H9 (cell line): ENCODE results near the gene NOXRED1. TPM values are rescaled to one million over a fixed set of nuclear protein-coding genes. Genes with fewer than 3 reads are reported as not detected.

Experiments used
- DNase-seq: peaks from one replicate; pipeline ENCODE4 v3.0.0-alpha.2; 2017
- H2AFZ ChIP-seq: one replicate; pipeline ENCODE4 v1.6.1; 2013; ENCODE audit warnings: mild to moderate bottlenecking, low read length, control low read depth, moderate library complexity
- H2AK5ac ChIP-seq: 2 replicates; pipeline ENCODE4 v1.6.1; 2013; ENCODE audit warnings: low read length, control low read depth, mixed read lengths; ENCODE audit not compliant: insufficient read length
- H2BK120ac ChIP-seq: one replicate; pipeline ENCODE4 v1.6.1; 2013; ENCODE audit warnings: low read depth, mild to moderate bottlenecking, low read length, control low read depth, inconsistent platforms; ENCODE audit not compliant: poor library complexity, severe bottlenecking
- H2BK12ac ChIP-seq: 2 replicates; pipeline ENCODE4 v1.6.1; 2013; ENCODE audit warnings: low read length, control low read depth, mixed read lengths, low read depth; ENCODE audit not compliant: insufficient read length
- H2BK15ac ChIP-seq: 2 replicates; pipeline ENCODE4 v1.6.1; 2013; ENCODE audit warnings: low read depth, low read length, control low read depth
- H2BK20ac ChIP-seq: one replicate; pipeline ENCODE4 v1.6.1; 2013; ENCODE audit warnings: low read depth, mild to moderate bottlenecking, low read length, control low read depth, inconsistent platforms; ENCODE audit not compliant: poor library complexity, severe bottlenecking
- H2BK5ac ChIP-seq: 2 replicates; pipeline ENCODE4 v1.6.1; 2013; ENCODE audit warnings: low read length, control low read depth, mixed read lengths; ENCODE audit not compliant: insufficient read length
- H3K14ac ChIP-seq: 2 replicates; pipeline ENCODE4 v1.6.1; 2013; ENCODE audit warnings: low read length, control low read depth; ENCODE audit not compliant: insufficient read depth
- H3K18ac ChIP-seq: 2 replicates; pipeline ENCODE4 v1.6.1; 2013; ENCODE audit warnings: low read depth, mild to moderate bottlenecking, mixed read lengths, low read length, control low read depth; ENCODE audit not compliant: insufficient read length
- H3K23ac ChIP-seq: 2 replicates; pipeline ENCODE4 v1.6.1; 2013; ENCODE audit warnings: low read length, control low read depth, mixed read lengths, low read depth; ENCODE audit not compliant: insufficient read length
- H3K23me2 ChIP-seq: 2 replicates; pipeline ENCODE4 v1.6.1; 2013; ENCODE audit warnings: low read depth, mild to moderate bottlenecking, mixed read lengths, low read length, control low read depth; ENCODE audit not compliant: insufficient read length, poor library complexity, severe bottlenecking
- H3K27ac ChIP-seq: 2 replicates; pipeline ENCODE4 v1.5.1; 2013; ENCODE audit warnings: low read length, control low read depth, mixed read lengths, low read depth; ENCODE audit not compliant: insufficient read length
- H3K27me3 ChIP-seq: 2 replicates; pipeline ENCODE4 v1.6.1; 2013; ENCODE audit warnings: low read length, control low read depth, inconsistent platforms; ENCODE audit not compliant: insufficient read depth
- H3K4ac ChIP-seq: 2 replicates; pipeline ENCODE4 v1.6.1; 2013; ENCODE audit warnings: low read depth, mild to moderate bottlenecking, control low read depth, inconsistent platforms, low read length, moderate library complexity
- H3K4me1 ChIP-seq: 2 replicates; pipeline ENCODE4 v1.6.1; 2013; ENCODE audit warnings: low read length, control low read depth, inconsistent platforms; ENCODE audit not compliant: insufficient read depth
- H3K4me2 ChIP-seq: 2 replicates; pipeline ENCODE4 v1.6.1; 2013; ENCODE audit warnings: low read length, control low read depth, mixed read lengths; ENCODE audit not compliant: insufficient read length, insufficient read depth
- H3K56ac ChIP-seq: 2 replicates; pipeline ENCODE4 v1.6.1; 2013; ENCODE audit warnings: low read depth, mild to moderate bottlenecking, mixed read lengths, low read length, control low read depth; ENCODE audit not compliant: insufficient read length
- H3K79me1 ChIP-seq: 2 replicates; pipeline ENCODE4 v1.6.1; 2013; ENCODE audit warnings: low read depth, mild to moderate bottlenecking, moderate library complexity, low read length, control low read depth, inconsistent platforms; ENCODE audit not compliant: insufficient read depth, poor library complexity, severe bottlenecking
- H3K79me2 ChIP-seq: 2 replicates; pipeline ENCODE4 v1.6.1; 2013; ENCODE audit warnings: low read length, control low read depth, inconsistent platforms; ENCODE audit not compliant: insufficient read depth
- H3K9ac ChIP-seq: 2 replicates; pipeline ENCODE4 v1.6.1; 2013; ENCODE audit warnings: low read length, control low read depth, mixed read lengths; ENCODE audit not compliant: insufficient read length; ENCODE audit errors: extremely low read depth
- H3K9me3 ChIP-seq: one replicate; pipeline ENCODE4 v1.6.1; 2013; ENCODE audit warnings: low read depth, low read length, inconsistent platforms; ENCODE audit not compliant: control insufficient read depth
- H3T11ph ChIP-seq: one replicate; pipeline ENCODE4 v1.6.1; 2013; ENCODE audit warnings: mild to moderate bottlenecking, low read length, control low read depth, inconsistent platforms
- H4K20me1 ChIP-seq: one replicate; pipeline ENCODE4 v1.6.1; 2013; ENCODE audit not compliant: control insufficient read depth, insufficient read length, insufficient read depth
- H4K5ac ChIP-seq: 2 replicates; pipeline ENCODE4 v1.6.1; 2013; ENCODE audit warnings: low read depth, mild to moderate bottlenecking, mixed read lengths, low read length, control low read depth; ENCODE audit not compliant: insufficient read length
- H4K8ac ChIP-seq: replicated peaks from 2 replicates; pipeline ENCODE4 v1.6.1; 2013; ENCODE audit warnings: low read length, control low read depth, mixed read lengths, low read depth; ENCODE audit not compliant: insufficient read length
- H4K91ac ChIP-seq: 2 replicates; pipeline ENCODE4 v1.6.1; 2013; ENCODE audit warnings: low read depth, mild to moderate bottlenecking, moderate library complexity, mixed read lengths, low read length, control low read depth; ENCODE audit not compliant: insufficient read length
- H3K27ac Mint-ChIP-seq, 3 experiments: 2 replicates in 2 of 3; 3 replicates in 1 of 3; pipeline ENCODE4 v1.8.0; 2020 to 2021; ENCODE audit warnings: mixed read lengths in 3 of 3, mild to moderate bottlenecking in 1 of 3, moderate library complexity in 1 of 3
- H3K27me3 Mint-ChIP-seq: 2 replicates; pipeline ENCODE4 v1.8.0; 2021; ENCODE audit warnings: low read depth, mild to moderate bottlenecking, moderate library complexity, mixed read lengths
- H3K36me3 Mint-ChIP-seq, 3 experiments: 2 replicates in 2 of 3; 3 replicates in 1 of 3; pipeline ENCODE4 v1.8.0; 2020 to 2021; ENCODE audit warnings: low read depth in 3 of 3, mixed read lengths in 3 of 3; ENCODE audit not compliant: insufficient read depth in 1 of 3
- H3K4me1 Mint-ChIP-seq, 2 experiments: 2 replicates each; pipeline ENCODE4 v1.8.0; 2020; ENCODE audit warnings: mixed read lengths in 2 of 2
- H3K4me3 Mint-ChIP-seq, 2 experiments: 2 replicates in 1 of 2; 3 replicates in 1 of 2; pipeline ENCODE4 v1.8.0; 2020 to 2021; ENCODE audit warnings: mild to moderate bottlenecking in 2 of 2, mixed read lengths in 2 of 2, moderate library complexity in 1 of 2
- H3K9me3 Mint-ChIP-seq, 2 experiments: 2 replicates in 1 of 2; 3 replicates in 1 of 2; pipeline ENCODE4 v1.8.0; 2020; ENCODE audit warnings: mild to moderate bottlenecking in 2 of 2, mixed read lengths in 2 of 2, moderate library complexity in 1 of 2
- WGBS: extraction: QIAGEN DNeasy Blood & Tissue Kit; methylation state at CpG from one replicate; pipeline ENCODE4 v1.1.7; 2013; ENCODE audit warnings: missing lambda C conversion rate, low lambda C conversion rate, mixed read lengths; ENCODE audit not compliant: insufficient read length; ENCODE audit errors: extremely low coverage; 5-methylcytosine and 5-hydroxymethylcytosine counted together
- total RNA-seq: library from RNA; stranded (reverse); gene quantifications from 2 replicates; pipeline ENCODE4 v1.2.1, GENCODE V29; 2021
- TF ChIP-seq, protein P1 (sequence below): fragments of 200-600 bp; sonication (generic); conservative IDR thresholded peaks from 3 replicates; pipeline ENCODE4 v1.8.0; 2021; ENCODE audit warnings: antibody characterized with exemption, mild to moderate bottlenecking

The NOXRED1 gene
- total RNA-seq, 1 experiment from 2014 or later, result not detected

DNA sequence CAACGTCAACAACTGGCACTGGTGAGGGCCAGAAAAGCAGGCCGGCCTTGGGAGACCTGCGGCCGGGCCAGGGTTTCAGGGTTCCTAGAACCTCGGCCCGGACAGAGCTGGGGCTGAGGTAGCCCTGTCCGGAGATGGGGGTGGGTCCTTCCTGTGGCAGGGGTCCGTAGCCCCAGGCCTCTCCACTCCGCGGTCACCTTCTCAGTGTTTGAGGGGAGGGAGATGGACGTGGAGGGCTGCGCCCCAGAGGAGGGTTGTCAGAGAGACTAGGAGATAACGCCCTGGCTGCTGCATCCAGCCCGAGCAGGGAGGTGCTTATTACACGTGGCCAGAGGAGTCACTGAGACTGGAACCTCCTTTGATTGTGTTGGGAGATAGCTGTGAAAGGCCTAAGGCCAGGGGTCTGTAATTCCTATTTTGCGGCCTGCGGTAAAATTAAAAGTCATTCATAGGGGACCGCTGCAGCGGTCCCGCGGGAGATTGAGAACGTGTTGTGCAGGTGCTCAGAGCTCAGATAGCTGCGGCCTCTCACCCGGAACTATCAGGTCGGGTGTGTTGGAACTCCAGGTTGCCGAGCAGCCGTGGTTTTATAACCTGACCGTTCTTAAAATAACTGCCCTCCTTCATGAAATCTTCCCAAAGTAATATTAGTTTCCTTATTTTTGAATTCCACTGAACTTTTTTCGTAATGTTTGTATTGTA, 35.1 kb upstream of the NOXRED1 start:
- no peak overlapping the region for H2BK20ac ChIP-seq
- no peaks in the 10 kb centered on the region for H3K9me3 ChIP-seq
- no peak overlapping the region for H2AFZ ChIP-seq
- H3K79me2 ChIP-seq, result peaks cover 13% of the 10 kb centered on the region; the same call in 1 of the 2 replicates
- TF ChIP-seq, protein P1, sequence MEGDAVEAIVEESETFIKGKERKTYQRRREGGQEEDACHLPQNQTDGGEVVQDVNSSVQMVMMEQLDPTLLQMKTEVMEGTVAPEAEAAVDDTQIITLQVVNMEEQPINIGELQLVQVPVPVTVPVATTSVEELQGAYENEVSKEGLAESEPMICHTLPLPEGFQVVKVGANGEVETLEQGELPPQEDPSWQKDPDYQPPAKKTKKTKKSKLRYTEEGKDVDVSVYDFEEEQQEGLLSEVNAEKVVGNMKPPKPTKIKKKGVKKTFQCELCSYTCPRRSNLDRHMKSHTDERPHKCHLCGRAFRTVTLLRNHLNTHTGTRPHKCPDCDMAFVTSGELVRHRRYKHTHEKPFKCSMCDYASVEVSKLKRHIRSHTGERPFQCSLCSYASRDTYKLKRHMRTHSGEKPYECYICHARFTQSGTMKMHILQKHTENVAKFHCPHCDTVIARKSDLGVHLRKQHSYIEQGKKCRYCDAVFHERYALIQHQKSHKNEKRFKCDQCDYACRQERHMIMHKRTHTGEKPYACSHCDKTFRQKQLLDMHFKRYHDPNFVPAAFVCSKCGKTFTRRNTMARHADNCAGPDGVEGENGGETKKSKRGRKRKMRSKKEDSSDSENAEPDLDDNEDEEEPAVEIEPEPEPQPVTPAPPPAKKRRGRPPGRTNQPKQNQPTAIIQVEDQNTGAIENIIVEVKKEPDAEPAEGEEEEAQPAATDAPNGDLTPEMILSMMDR, result no peak
- no peaks in the 10 kb centered on the region; the same call in 1 of the 2 replicates for H3K4me1 ChIP-seq
- no peak overlapping the region for H3K18ac ChIP-seq
- no peak overlapping the region for H4K8ac ChIP-seq
- H3K4me1 Mint-ChIP-seq, result peaks cover 20 to 22% of the 10 kb centered on the region in 2 experiments
- H3K79me1 ChIP-seq, result peaks cover 7% of the 10 kb centered on the region
- H3K56ac ChIP-seq, result no peak overlapping the region
- no peak overlapping the region for H3K27ac ChIP-seq
- no peak overlapping the region for H3K4ac ChIP-seq
- H3K9me3 Mint-ChIP-seq, result no peaks in the 10 kb centered on the region
- H4K91ac ChIP-seq, result no peak overlapping the region
- H2AK5ac ChIP-seq, result no peak overlapping the region
- H3K27me3 Mint-ChIP-seq, result no peaks in the 10 kb centered on the region
- no peaks in the 10 kb centered on the region for H4K20me1 ChIP-seq
- DNase-seq, result peak; percentile 45
- no peak overlapping the region for H2BK120ac ChIP-seq
- no peak overlapping the region for H3K23ac ChIP-seq
- peak overlapping the region; percentile 100; a peak in 6 of 7 replicates for H3K27ac Mint-ChIP-seq
- H3K4me3 Mint-ChIP-seq, result peak overlapping the region; percentile 100
- H3T11ph ChIP-seq, result no peak overlapping the region
- no peak overlapping the region for H2BK5ac ChIP-seq
- peak overlapping the region; percentile 89 for H3K4me2 ChIP-seq
- peaks cover 4% of the 10 kb centered on the region for H3K23me2 ChIP-seq
- H3K14ac ChIP-seq, result no peak overlapping the region
- H3K9ac ChIP-seq, result peak overlapping the region; percentile 85
- no peaks in the 10 kb centered on the region for H3K27me3 ChIP-seq
- peaks cover 32 to 42% (median 39%) of the 10 kb centered on the region in 3 experiments for H3K36me3 Mint-ChIP-seq
- no peak overlapping the region for H2BK15ac ChIP-seq
- no peak overlapping the region for H4K5ac ChIP-seq
- H2BK12ac ChIP-seq, result no peak overlapping the region
- WGBS, result no CpG with 5 or more reads among the region's 29 CpGs
